ENCODE results near the gene PAFAH1B1.
"Not testable (repeated sequence)": the region's sequence is repeated elsewhere in the genome, so short reads cannot be mapped to it uniquely, and the experiment has no call there.

PAFAH1B1 gene

DNA sequence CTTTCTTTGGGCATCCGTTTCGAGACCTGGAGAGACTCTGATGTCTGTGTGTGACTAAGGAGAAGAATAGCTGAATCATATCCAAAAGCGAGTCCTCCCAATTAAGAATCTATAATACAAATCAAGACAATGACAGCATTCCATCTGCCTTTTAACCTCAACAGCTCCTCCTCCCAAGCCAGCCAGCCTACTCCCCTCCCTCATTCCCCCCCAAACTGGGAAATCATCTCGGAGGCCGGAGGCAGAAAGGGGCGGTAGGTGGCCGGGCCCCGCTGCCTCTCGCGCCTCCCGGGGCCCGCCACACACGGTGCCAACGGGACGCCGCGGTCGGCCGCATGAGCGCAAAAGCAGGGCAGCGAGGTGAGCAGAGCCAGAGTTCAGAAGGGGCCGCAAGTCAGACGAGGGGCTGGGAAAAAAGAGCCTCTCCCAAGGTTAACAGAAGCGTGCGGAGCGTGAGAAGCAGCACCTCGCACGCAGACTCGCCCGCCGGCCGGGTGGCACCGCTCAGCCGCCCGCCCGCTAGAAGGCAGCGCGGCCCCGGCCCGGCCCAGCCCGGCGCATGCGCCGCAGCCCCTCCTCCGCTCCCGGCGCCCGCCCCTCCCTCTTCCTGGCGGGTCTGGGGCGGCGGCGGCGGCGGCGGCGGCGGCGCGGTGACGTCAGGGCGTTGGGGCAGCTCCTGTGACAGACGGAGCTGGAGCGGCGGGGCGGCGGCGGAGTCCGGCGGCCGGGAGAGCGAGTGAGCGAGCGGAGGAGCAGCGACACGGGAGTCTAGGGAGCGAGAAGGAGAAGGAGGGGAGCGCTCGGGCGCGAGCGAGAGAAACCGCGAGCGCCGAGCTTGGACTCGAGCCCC, at the start of gene PAFAH1B1:
TSS of gene PAFAH1B1 (plus strand) at position 684 of the 850 bp plus-strand sequence. CDS start 44,635 bp downstream, outside the sequence.
- peak; percentile 83 for DNase-seq

- no peak for DNase-seq
These were observed 48.1 kb upstream of the PAFAH1B1 start for GRCh38 chr17:2545393-2545792.

- peak; percentile 45 for DNase-seq
These were observed 46.3 kb upstream of the PAFAH1B1 start for GRCh38 chr17:2547176-2547575.

GRCh38 chr17:2548026-2548425, 45.4 kb upstream of the PAFAH1B1 start:
- not testable (repeated sequence) for DNase-seq

DNA sequence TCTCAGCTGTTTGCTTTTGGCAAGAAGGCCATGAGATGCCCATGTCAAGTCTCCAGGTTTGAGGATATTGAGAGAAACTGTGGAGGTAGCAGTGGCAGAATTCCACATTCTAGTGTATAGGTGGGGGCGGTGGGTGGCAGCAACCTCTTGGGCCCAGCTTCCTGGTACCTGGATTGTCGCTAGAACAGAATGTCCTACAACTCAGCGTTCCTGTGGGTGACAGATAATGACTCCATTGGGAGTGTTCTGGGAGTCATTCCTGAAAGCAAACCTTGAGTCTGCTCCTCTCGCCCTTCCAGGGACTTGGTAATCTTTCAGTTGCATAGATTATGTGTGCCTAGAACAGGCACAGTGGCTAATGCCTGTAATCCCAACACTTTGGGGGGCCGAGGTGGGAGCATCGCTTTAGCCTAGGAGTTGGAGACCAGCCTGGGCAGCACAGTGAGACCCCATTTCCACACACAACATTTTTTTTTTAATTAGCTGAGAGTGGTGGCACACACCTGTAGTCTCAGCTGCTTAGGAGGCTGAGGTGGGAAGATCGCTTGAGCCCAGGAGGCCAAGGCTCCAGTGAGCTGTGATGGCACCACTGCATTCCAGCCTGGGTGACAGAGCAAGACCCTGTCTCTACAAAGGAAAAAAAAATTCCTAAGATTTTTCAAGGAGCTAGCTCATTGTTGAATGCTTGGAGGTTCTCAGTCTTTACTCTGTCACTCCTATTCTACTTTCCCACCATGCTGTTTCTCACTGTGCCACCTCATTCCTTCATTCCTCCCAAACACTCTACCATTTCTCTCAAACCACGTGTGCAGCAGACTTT, 43.9 kb upstream of the PAFAH1B1 start:
- no peak for DNase-seq

GRCh38 chr17:2551493-2551892, 42.0 kb upstream of the PAFAH1B1 start:
- DNase-seq: no peak

- DNase-seq: no peak
These were observed 41.5 kb upstream of the PAFAH1B1 start for GRCh38 chr17:2551928-2552327.

DNA sequence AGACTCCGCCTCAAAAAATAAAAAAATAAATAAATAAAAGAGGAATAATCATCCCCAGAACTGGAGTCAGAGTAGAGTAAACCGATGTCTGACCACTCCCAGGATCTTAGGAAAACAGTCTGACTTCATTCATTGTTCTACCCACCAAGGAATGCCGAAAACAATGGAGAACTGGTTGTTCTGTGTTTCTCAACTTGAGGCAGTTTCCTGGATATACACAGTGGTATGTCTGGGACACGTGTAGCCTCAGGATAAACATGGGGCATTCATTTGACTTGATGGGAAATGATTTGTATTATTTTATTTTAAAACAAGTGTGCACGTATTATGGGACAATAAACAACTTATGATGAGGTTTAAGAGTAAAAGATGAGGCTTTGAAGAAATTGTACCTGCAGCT, 32.8 kb upstream of the PAFAH1B1 start:
- no peak for DNase-seq

- DNase-seq: no peak
These were observed 31.1 kb upstream of the PAFAH1B1 start for GRCh38 chr17:2562162-2562858.

GRCh38 chr17:2563061-2563460, 30.4 kb upstream of the PAFAH1B1 start:
- DNase-seq: no peak

DNA sequence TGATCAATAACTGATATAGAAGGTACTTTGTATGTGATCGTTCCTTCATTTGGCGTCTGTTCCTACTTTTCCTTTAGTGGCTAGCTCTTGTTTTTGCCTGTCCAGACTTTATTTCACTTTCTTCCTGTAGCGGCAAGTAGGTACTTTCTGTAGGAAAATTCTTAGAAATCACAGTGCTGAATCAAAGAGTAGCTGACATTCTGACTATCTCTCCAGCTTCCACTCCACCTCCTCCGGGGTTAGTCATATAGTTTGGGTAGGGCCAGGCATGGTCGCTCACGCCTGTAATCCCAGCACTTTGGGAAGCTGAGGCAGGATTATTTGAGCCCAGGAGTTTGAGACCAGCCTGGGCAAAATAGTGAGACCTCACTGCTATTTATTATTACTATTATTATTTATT, 29.9 kb upstream of the PAFAH1B1 start:
- no peak for DNase-seq

GRCh38 chr17:2564877-2565276, 28.6 kb upstream of the PAFAH1B1 start:
- DNase-seq: peak; percentile 64

DNA sequence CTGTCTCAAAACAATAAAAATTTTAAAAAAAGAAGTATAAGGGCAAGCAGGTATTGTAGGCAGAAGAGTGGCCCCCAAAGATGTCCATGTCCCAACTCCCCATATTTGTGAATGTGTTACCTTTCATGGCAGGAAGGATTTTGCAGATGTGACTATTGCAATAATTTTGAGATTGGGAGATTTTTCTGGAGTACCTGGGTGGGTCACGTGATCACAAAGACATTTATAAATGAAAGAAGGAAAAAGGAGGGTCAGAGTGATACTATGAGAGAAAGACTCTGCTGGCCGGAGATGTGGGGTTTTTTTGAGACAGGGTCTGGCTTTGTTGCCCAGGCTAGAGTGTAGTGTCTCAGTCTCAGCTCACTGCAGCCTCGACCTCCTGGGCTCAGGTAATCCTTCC, 27.4 kb upstream of the PAFAH1B1 start:
- no peak for DNase-seq

GRCh38 chr17:2571523-2572303, 21.7 kb upstream of the PAFAH1B1 start:
- no peak for DNase-seq

DNA sequence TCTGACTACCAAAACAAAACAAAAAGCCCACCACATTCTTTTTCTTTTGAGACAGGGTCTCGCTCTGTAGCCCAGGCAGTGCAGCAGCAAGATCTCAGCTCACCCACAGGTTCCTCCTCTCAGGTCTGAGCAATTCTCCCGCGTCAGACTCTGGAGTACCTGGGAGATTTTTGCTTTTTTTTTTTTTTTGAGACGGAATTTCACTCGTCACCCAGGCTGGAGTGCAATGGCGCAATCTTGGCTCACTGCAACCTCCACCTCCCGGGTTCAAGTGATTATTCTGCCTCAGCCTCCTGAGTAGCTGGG, 21.2 kb upstream of the PAFAH1B1 start:
- not testable (repeated sequence) for DNase-seq

DNA sequence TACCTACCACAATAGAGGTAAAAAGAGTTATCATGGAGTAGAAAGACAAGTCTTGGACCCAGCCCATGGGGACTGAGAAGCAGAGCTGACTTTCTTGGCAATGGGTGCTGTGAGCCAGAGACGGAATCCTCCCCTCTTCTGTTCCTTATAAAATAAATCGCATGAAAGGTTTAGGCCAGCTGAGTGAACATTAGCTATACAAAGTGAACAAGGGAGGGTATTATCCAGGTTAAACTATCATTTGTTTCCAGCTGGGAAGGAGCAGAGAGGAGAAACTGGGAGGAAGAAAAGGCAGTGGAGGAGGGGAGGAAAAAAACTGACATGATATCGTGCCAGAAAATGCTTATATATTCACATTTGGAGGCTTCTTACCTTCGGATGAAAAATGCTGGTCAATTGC, 13.3 kb upstream of the PAFAH1B1 start:
- DNase-seq: no peak

- no peak for DNase-seq
These were observed 12.8 kb upstream of the PAFAH1B1 start for GRCh38 chr17:2580661-2581060.

DNA sequence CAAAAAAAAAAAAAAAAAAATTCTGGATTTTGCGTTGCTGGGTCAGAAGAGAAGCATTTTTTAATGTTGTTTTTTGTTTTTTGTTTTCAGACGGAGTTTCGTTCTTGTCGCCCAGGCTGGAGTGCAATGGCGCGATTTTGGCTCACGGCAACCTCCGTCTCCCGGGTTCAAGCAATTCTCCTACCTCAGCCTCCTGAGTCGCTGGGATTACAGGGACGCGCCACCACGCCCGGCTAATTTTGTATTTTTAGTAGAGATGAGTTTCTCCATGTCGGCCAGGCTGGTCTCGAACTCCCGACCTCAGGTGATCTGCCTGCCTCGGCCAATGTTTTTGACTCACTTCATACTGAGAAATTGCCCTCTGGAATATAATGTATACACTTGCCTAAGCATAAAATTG, 11.0 kb upstream of the PAFAH1B1 start:
- no peak for DNase-seq

GRCh38 chr17:2591040-2591640, 2.3 kb upstream of the PAFAH1B1 start:
- DNase-seq: no peak

DNA sequence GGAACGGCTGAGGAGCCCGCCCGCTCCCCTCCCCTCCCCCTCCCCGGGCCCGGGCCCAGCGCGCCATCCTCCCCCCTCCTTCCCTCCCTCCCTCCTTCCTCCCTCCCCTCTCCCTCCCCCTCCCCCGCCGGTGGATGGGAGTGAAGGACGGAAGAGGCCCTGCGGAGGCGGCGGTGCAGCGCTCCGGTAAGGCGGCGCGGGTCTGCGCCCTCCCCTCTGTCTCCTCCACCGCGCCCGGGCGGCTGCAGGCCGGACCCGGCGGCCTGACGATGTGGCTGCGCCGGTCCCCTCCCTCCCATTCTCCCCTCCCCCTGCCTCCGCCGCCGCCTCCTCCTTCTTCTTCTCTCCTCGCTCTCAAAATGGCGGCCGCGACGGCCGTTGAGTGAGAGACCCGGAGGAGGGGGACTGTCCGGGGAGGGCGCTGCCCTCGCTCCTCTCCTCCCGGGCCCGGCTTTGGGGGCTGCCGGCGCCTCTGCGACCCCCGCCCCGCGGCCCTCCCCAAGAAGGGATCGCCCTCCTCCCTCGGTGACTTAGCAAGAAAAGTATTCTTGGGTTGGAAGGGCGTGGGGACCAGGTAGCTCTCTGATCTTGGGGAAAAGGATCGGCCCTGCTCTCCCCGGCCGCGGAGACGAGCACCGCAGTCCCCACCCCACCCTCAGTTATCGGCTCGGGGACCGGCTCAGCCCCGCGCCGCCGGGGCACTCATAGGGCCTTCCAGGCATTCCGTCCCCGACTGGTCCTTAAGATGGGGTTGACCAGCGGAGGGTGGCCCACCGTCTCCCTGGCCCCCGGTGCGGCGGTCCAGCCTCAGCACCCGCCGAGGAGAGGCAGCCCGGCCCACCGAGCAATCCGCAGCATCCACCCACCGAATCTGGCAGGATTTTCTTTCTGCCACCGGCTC, 617 bp downstream of the PAFAH1B1 start:
- DNase-seq: peak; percentile 67

Measured in NCI-H226 (cell line).